Hepatocyte (in vitro differentiated cells): Measurements from ENCODE around the gene ADIPOR1.

Experiments used
- CTCF ChIP-seq: fragments of 200-600 bp; sonication (generic); IDR thresholded peaks from 2 replicates; pipeline ENCODE4 v1.5.1; 2016; ENCODE audit warnings: antibody characterized with exemption, mild to moderate bottlenecking; ENCODE audit not compliant: poor library complexity
- EZH2 ChIP-seq: fragments of 200-600 bp; sonication (generic); IDR thresholded peaks from 2 replicates; pipeline ENCODE4 v1.6.1; 2016; ENCODE audit warnings: antibody characterized with exemption, mild to moderate bottlenecking, borderline replicate concordance
- EZH2phosphoT487 ChIP-seq: fragments of 200-600 bp; sonication (generic); IDR thresholded peaks from one replicate; pipeline ENCODE4 v1.6.1; 2018; ENCODE audit warnings: antibody characterized with exemption, mild to moderate bottlenecking, low read depth, moderate library complexity; ENCODE audit not compliant: unreplicated experiment, severe bottlenecking

- no peak for TF ChIP-seq CTCF
- no peak for TF ChIP-seq EZH2
- TF ChIP-seq EZH2phosphoT487: no peak
Observed at GRCh38 chr1:202892501-202892900, 65.6 kb downstream of the ADIPOR1 start.
